Measurements from ENCODE around the gene LLPH.

Gene LLPH

DNA sequence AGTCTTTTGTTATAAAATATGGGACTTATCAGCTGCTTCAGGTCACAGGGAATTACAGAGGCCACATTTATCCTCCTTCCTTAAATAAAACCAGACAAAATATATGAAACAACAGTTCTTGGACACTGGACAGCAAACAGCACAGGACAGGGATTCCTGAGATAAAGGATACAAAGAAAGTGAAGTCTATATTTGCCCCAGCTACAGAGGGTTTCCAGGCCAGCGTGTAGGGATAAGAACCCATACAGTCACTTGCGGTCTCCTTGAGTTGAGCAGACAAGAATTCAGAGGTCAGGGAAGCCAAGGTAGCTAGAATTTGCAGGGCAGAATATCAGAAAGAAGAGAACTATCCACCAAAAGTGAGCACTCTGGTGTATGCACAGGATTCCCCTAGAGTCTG lies 8.8 kb upstream of the LLPH start (continued):
- TF ChIP-seq RARB (CRISPR knock-in tag; IDR thresholded peaks at IDR 0.05) (no peak), ZNF565 (CRISPR knock-in tag; conservative IDR thresholded peaks at IDR 0.05; ENCODE audit: low read depth) (no peak)

DNA sequence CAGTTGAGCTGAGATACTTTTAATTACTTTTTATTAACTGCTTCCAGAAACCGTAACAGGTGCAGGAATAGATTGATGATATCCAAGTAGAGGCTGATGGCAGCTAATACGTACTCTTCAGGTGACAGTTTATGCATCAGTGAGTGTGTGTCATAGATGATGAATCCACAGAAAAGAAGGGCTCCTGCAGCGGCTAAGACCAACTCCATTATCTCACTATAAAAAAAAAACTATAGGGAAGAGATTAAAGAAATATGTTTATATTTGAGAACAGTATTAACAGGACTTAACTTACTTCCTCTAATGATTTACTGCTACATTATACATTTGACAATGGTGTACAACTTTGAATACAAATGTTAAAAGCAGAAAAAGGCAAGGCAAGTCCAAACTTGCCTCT lies 7.4 kb upstream of the LLPH start:
- no peak for ATAC-seq
- TF ChIP-seq ZNF565 (CRISPR knock-in tag; conservative IDR thresholded peaks at IDR 0.05; ENCODE audit: low read depth) (no peak), SNAI2 (CRISPR knock-in tag; IDR thresholded peaks at IDR 0.05) (no peak), TCF4 (CRISPR knock-in tag; IDR thresholded peaks at IDR 0.05; ENCODE audit: borderline replicate concordance) (no peak), TOX (CRISPR knock-in tag; IDR thresholded peaks at IDR 0.05; ENCODE audit: borderline replicate concordance) (no peak), ZNF70 (CRISPR knock-in tag; IDR thresholded peaks at IDR 0.05) (no peak), ZFP3 (CRISPR knock-in tag; IDR thresholded peaks at IDR 0.05) (no peak), ZFP30 (CRISPR knock-in tag; IDR thresholded peaks at IDR 0.05) (no peak), PPARA (CRISPR knock-in tag; IDR thresholded peaks at IDR 0.05; ENCODE audit: borderline replicate concordance) (no peak), GLIS3 (CRISPR knock-in tag; IDR thresholded peaks at IDR 0.05) (no peak), ZNF8 (CRISPR knock-in tag; IDR thresholded peaks at IDR 0.05) (no peak), CREB5 (CRISPR knock-in tag; IDR thresholded peaks at IDR 0.05; ENCODE audit: low read depth) (no peak), OSR1 (CRISPR knock-in tag; IDR thresholded peaks at IDR 0.05) (no peak), ZC3H10 (CRISPR knock-in tag; IDR thresholded peaks at IDR 0.05) (no peak), ESRRG (CRISPR knock-in tag; IDR thresholded peaks at IDR 0.05) (no peak), CSDC2 (CRISPR knock-in tag; IDR thresholded peaks at IDR 0.05) (no peak), ISL1 (CRISPR knock-in tag; IDR thresholded peaks at IDR 0.05) (no peak)
- TF ChIP-seq, protein P1, sequence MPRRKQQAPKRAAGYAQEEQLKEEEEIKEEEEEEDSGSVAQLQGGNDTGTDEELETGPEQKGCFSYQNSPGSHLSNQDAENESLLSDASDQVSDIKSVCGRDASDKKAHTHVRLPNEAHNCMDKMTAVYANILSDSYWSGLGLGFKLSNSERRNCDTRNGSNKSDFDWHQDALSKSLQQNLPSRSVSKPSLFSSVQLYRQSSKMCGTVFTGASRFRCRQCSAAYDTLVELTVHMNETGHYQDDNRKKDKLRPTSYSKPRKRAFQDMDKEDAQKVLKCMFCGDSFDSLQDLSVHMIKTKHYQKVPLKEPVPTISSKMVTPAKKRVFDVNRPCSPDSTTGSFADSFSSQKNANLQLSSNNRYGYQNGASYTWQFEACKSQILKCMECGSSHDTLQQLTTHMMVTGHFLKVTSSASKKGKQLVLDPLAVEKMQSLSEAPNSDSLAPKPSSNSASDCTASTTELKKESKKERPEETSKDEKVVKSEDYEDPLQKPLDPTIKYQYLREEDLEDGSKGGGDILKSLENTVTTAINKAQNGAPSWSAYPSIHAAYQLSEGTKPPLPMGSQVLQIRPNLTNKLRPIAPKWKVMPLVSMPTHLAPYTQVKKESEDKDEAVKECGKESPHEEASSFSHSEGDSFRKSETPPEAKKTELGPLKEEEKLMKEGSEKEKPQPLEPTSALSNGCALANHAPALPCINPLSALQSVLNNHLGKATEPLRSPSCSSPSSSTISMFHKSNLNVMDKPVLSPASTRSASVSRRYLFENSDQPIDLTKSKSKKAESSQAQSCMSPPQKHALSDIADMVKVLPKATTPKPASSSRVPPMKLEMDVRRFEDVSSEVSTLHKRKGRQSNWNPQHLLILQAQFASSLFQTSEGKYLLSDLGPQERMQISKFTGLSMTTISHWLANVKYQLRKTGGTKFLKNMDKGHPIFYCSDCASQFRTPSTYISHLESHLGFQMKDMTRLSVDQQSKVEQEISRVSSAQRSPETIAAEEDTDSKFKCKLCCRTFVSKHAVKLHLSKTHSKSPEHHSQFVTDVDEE (CRISPR knock-in tag; IDR thresholded peaks at IDR 0.05), result no peak
- TF ChIP-seq, protein P2, sequence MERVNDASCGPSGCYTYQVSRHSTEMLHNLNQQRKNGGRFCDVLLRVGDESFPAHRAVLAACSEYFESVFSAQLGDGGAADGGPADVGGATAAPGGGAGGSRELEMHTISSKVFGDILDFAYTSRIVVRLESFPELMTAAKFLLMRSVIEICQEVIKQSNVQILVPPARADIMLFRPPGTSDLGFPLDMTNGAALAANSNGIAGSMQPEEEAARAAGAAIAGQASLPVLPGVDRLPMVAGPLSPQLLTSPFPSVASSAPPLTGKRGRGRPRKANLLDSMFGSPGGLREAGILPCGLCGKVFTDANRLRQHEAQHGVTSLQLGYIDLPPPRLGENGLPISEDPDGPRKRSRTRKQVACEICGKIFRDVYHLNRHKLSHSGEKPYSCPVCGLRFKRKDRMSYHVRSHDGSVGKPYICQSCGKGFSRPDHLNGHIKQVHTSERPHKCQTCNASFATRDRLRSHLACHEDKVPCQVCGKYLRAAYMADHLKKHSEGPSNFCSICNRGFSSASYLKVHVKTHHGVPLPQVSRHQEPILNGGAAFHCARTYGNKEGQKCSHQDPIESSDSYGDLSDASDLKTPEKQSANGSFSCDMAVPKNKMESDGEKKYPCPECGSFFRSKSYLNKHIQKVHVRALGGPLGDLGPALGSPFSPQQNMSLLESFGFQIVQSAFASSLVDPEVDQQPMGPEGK (CRISPR knock-in tag; IDR thresholded peaks at IDR 0.05; ENCODE audit: borderline replicate concordance), result no peak
- TF ChIP-seq, protein P3, sequence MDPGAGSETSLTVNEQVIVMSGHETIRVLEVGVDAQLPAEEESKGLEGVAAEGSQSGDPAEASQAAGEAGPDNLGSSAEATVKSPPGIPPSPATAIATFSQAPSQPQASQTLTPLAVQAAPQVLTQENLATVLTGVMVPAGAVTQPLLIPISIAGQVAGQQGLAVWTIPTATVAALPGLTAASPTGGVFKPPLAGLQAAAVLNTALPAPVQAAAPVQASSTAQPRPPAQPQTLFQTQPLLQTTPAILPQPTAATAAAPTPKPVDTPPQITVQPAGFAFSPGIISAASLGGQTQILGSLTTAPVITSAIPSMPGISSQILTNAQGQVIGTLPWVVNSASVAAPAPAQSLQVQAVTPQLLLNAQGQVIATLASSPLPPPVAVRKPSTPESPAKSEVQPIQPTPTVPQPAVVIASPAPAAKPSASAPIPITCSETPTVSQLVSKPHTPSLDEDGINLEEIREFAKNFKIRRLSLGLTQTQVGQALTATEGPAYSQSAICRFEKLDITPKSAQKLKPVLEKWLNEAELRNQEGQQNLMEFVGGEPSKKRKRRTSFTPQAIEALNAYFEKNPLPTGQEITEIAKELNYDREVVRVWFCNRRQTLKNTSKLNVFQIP (CRISPR knock-in tag; IDR thresholded peaks at IDR 0.05; ENCODE audit: borderline replicate concordance, low read depth), result no peak
- TF ChIP-seq, protein P4, sequence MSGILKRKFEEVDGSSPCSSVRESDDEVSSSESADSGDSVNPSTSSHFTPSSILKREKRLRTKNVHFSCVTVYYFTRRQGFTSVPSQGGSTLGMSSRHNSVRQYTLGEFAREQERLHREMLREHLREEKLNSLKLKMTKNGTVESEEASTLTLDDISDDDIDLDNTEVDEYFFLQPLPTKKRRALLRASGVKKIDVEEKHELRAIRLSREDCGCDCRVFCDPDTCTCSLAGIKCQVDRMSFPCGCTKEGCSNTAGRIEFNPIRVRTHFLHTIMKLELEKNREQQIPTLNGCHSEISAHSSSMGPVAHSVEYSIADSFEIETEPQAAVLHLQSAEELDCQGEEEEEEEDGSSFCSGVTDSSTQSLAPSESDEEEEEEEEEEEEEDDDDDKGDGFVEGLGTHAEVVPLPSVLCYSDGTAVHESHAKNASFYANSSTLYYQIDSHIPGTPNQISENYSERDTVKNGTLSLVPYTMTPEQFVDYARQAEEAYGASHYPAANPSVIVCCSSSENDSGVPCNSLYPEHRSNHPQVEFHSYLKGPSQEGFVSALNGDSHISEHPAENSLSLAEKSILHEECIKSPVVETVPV (CRISPR knock-in tag; IDR thresholded peaks at IDR 0.05), result no peak

DNA sequence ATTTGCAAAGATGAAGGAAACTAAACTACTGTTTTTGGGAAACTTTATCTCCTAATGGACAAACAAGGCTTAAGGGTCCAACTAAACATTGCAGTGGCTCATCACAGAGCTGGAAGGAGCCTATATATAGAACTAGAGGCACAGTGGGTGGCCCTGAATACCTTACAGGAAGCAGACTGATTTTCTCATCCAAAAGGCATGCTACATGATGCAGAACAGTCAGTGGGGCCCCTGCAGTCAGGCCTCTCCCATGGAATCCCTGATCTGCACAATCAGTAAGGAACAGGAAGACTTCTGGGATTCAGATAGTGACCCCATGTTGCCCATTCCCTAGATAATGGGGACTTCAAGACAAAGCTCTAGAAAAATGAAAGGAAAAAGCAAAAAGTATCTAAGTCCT lies 1.9 kb upstream of the LLPH start:
- peak; percentile 72 for ATAC-seq
- TF ChIP-seq ZNF70 (CRISPR knock-in tag; IDR thresholded peaks at IDR 0.05), result no peak
- TF ChIP-seq CSDC2 (CRISPR knock-in tag; IDR thresholded peaks at IDR 0.05), result no peak
- no peak for TF ChIP-seq GLIS3 (CRISPR knock-in tag; IDR thresholded peaks at IDR 0.05)
- TF ChIP-seq TOX (CRISPR knock-in tag; IDR thresholded peaks at IDR 0.05; ENCODE audit: borderline replicate concordance), result no peak
- TF ChIP-seq SNAI2 (CRISPR knock-in tag; IDR thresholded peaks at IDR 0.05), result no peak
- TF ChIP-seq OSR1 (CRISPR knock-in tag; IDR thresholded peaks at IDR 0.05), result no peak
- TF ChIP-seq ZFP30 (CRISPR knock-in tag; IDR thresholded peaks at IDR 0.05), result no peak
- TF ChIP-seq ISL1 (CRISPR knock-in tag; IDR thresholded peaks at IDR 0.05), result no peak

Data from SK-N-SH treated with all-trans-retinoic acid at 6 μM for 48 hours (cell line).